Body of pancreas (tissue), 4 donors: Measurements from ENCODE around the gene ZWILCH. TPM values are rescaled to one million over a fixed set of nuclear protein-coding genes. Genes with fewer than 3 reads are reported as not detected.

ENCODE experiments used
- ATAC-seq: fragments of 150-250 bp; one replicate; pipeline ENCODE4 v1.9.1; 2016
- DNase-seq, 4 donors: peaks; one replicate each; pipeline ENCODE4 v3.0.0-alpha.2; 2019
- H3K27ac ChIP-seq, 4 donors: fragments of 200-600 bp; sonication (generic); 1 replicate in 3 of 4; 2 replicates in 1 of 4; pipeline versions ENCODE4 v1.5.1 to v1.6.1; 2016 to 2019; ENCODE audit warnings: mild to moderate bottlenecking in 1 of 4, mixed read lengths in 1 of 4, moderate library complexity in 1 of 4
- H3K27me3 ChIP-seq, 2 donors: fragments of 200-600 bp; sonication (generic); one replicate each; pipeline ENCODE4 v1.6.0; 2016; ENCODE audit warnings: mild to moderate bottlenecking in 1 of 2
- H3K36me3 ChIP-seq, 2 donors: fragments of 200-600 bp; sonication (generic); replicated peaks in 1 of 2; 2 replicates each; pipeline ENCODE4 v1.5.1; 2016; ENCODE audit warnings: low read depth in 2 of 2; ENCODE audit not compliant: insufficient read depth in 1 of 2
- H3K4me1 ChIP-seq: fragments of 200-600 bp; sonication (generic); one replicate; pipeline ENCODE4 v1.6.0; 2016
- H3K4me3 ChIP-seq, 2 donors: fragments of 200-600 bp; sonication (generic); 1 replicate in 1 of 2; 2 replicates in 1 of 2; pipeline ENCODE4 v1.5.1; 2016 to 2019
- H3K9me3 ChIP-seq, 3 donors: fragments of 200-600 bp; sonication (generic); 1 replicate in 2 of 3; 2 replicates in 1 of 3; pipeline ENCODE4 v1.5.1; 2016
- CTCF ChIP-seq, 7 experiments: fragments of 450-650 bp in 4 of 7; fragments of 200-600 bp in 3 of 7; sonication (generic) in 3 of 7; IDR thresholded peaks; one replicate each; pipeline ENCODE4 v1.5.1; 2016 to 2019; ENCODE audit warnings: antibody characterized with exemption in 7 of 7
- POLR2A ChIP-seq, 3 donors: fragments of 450-650 bp; IDR thresholded peaks; one replicate each; pipeline ENCODE4 v1.6.1; 2016; ENCODE audit warnings: antibody characterized with exemption in 3 of 3, mild to moderate bottlenecking in 2 of 3
- WGBS, 2 donors: methylation state at CpG; one replicate each; pipeline ENCODE4 v1.1.5; 2017; 5-methylcytosine and 5-hydroxymethylcytosine counted together
- intact Hi-C: fragments of 100-400 bp; cut with DNase I; formaldehyde crosslinking; loops from one replicate; pipeline ENCODE4 v1.15.1; 2023
- total RNA-seq, 2 donors: library from RNA; depleted of rRNA; stranded (reverse); fragments of >200 nt; gene quantifications; one replicate each; pipeline ENCODE4 v1.1.0, GENCODE V29; 2016

ZWILCH gene
- total RNA-seq, 2 donors from 2014 or later: 0.99 to 1.8 TPM

DNA sequence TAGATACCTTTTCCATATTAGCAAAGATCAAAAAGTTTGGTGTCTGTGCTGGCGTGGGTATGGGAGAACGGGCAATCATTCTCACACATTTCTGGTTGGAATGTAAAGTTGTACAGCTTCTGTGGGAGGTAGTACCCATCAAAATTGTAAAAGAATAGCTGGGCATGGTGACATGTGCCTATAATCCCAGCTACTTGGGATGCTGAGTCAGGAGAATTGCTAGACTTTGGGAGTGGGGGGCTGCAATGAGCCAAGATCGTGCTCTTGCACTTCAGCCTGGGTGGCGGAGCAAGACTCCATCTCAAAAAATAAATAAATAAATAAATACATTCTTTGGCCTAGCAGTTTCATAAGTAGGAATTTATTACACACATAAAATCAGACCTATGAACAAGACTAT, 37.8 kb downstream of the ZWILCH start:
- Histone ChIP-seq H3K27ac (no peak overlapping the region), H3K27me3 (no peaks in the 10 kb centered on the region), H3K9me3 (no peaks in the 10 kb centered on the region), H3K4me3 (no peak overlapping the region), H3K4me1 (no peaks in the 10 kb centered on the region), H3K36me3 (no peaks in the 10 kb centered on the region)
- no peak for DNase-seq
- ATAC-seq: no peak
- TF ChIP-seq CTCF (IDR thresholded peaks at IDR 0.05) (no peak), POLR2A (IDR thresholded peaks at IDR 0.05) (no peak)
- 96 to 99% methylated on average over 4 of the region's 4 CpGs for WGBS, 2 donors
- intact Hi-C loops: no loop called here

DNA sequence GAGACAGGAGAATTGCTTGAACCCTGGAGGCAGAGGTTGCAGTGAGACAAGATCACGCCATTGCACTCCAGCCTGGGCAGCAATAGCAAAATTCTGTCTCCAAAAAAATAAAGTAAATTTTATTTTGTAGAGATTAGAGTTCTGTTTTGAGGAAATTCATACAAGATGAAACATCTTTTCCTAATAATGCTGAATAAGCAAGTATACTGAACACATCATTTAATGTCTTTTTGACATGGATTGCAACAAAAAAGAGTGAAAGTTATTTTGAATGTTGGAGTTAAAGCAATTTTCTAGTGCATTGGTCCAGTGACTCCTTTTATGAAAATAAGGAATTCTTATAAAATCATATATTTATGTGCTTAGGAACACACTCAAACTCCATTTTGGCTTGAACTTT, 40.1 kb downstream of the ZWILCH start:
- Histone ChIP-seq H3K27ac (no peak overlapping the region), H3K27me3 (no peaks in the 10 kb centered on the region), H3K9me3 (no peaks in the 10 kb centered on the region), H3K4me1 (no peaks in the 10 kb centered on the region), H3K4me3 (no peak overlapping the region), H3K36me3 (no peaks in the 10 kb centered on the region)
- DNase-seq (no peak), ATAC-seq (no peak)
- intact Hi-C loops: no loop called here
- 100% methylated on average over 1 of the region's 1 CpG for WGBS, 2 donors
- TF ChIP-seq POLR2A (IDR thresholded peaks at IDR 0.05) (no peak), CTCF (IDR thresholded peaks at IDR 0.05) (no peak)

DNA sequence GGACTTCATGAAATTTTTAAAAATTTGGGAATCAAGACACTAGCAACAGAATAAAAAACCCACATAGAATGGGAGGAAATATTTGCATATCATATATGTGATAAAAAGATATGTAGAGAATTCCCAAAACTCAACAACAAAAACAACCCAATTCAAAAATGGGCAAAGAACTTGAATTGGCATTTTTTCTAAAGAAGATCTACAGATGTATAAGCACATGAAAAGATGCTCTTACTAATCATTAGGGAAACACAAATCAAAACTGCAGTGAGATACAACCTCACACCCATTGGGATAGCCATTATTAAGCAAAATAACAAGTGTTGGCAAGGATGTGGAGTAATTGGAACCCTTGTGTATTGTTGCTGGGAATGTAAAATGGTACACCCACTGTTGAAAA, 50.6 kb downstream of the ZWILCH start:
- H3K9me3 ChIP-seq: no peaks in the 10 kb centered on the region
- no peak overlapping the region for H3K27ac ChIP-seq
- ATAC-seq: no peak
- H3K36me3 ChIP-seq: no peaks in the 10 kb centered on the region
- H3K4me3 ChIP-seq: no peak overlapping the region
- H3K4me1 ChIP-seq: no peaks in the 10 kb centered on the region
- TF ChIP-seq POLR2A (IDR thresholded peaks at IDR 0.05) (no peak), CTCF (IDR thresholded peaks at IDR 0.05) (no peak)
- intact Hi-C loops: no loop called here
- DNase-seq: no peak
- no peaks in the 10 kb centered on the region for H3K27me3 ChIP-seq

DNA sequence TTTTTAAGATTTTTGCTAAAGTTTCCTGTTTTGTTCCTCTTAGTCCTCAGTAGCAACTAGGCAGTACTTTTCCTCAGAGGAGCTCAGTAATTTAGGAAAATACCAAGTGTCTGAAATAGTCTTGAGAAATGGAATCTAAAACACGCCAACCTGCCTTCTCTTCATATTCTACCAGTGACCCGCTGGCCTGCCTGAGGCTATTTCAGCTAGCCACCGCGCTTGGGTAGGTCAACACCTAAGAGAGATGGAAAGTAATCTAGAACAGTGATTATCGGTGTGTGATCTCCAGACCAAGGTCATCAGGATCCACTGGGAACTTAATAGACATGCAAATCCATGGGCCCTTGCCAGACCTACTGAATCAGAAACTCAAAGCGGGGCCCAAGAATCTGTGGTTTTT, 53.1 kb downstream of the ZWILCH start:
- Histone ChIP-seq H3K9me3 (no peaks in the 10 kb centered on the region), H3K4me1 (no peaks in the 10 kb centered on the region), H3K27ac (no peak overlapping the region), H3K4me3 (no peak overlapping the region), H3K36me3 (no peaks in the 10 kb centered on the region), H3K27me3 (no peaks in the 10 kb centered on the region)
- 83 to 95% methylated on average over 6 of the region's 6 CpGs for WGBS, 2 donors
- ATAC-seq (no peak), DNase-seq (no peak)
- intact Hi-C loops: no loop called here
- no peak for TF ChIP-seq CTCF (IDR thresholded peaks at IDR 0.05)
- TF ChIP-seq POLR2A (IDR thresholded peaks at IDR 0.05): no peak

- 77 to 83% methylated on average over 12 to 18 of the region's 18 CpGs for WGBS, 2 donors
- ATAC-seq (no peak), DNase-seq (no peak)
- TF ChIP-seq CTCF (IDR thresholded peaks at IDR 0.05) (no peak), POLR2A (IDR thresholded peaks at IDR 0.05) (no peak)
- Histone ChIP-seq H3K4me1 (no peaks in the 10 kb centered on the region), H3K36me3 (no peaks in the 10 kb centered on the region), H3K4me3 (no peak overlapping the region), H3K27me3 (no peaks in the 10 kb centered on the region), H3K9me3 (no peaks in the 10 kb centered on the region), H3K27ac (no peak overlapping the region)
- intact Hi-C loops: no loop called here
Observed at GRCh38 chr15:66560856-66561525, 55.9 kb downstream of the ZWILCH start.
